Thyroid gland (tissue), 4 donors: Measurements from ENCODE around the gene FAM228B. TPM values are rescaled to one million over a fixed set of nuclear protein-coding genes. Genes with fewer than 3 reads are reported as not detected.

Experiments used
- DNase-seq, 2 donors: peaks; one replicate each; pipeline ENCODE4 v3.0.0-alpha.2; 2019
- H3K27ac ChIP-seq, 3 donors: fragments of 200-600 bp; sonication (generic); 1 replicate in 2 of 3; 2 replicates in 1 of 3; pipeline ENCODE4 v1.5.1; 2016 to 2019; ENCODE audit warnings: mild to moderate bottlenecking in 1 of 3, moderate library complexity in 1 of 3
- H3K27me3 ChIP-seq: fragments of 200-600 bp; sonication (generic); one replicate; pipeline ENCODE4 v1.5.1; 2019
- H3K36me3 ChIP-seq, 2 donors: fragments of 200-600 bp; sonication (generic); one replicate each; pipeline ENCODE4 v1.5.1; 2016 to 2019
- H3K4me1 ChIP-seq, 2 donors: fragments of 200-600 bp; sonication (generic); one replicate each; pipeline ENCODE4 v1.5.1; 2017 to 2019
- H3K4me3 ChIP-seq, 3 donors: fragments of 200-600 bp; sonication (generic); replicated peaks in 1 of 3; 1 replicate in 2 of 3; 2 replicates in 1 of 3; pipeline ENCODE4 v1.5.1; 2016; ENCODE audit warnings: mild to moderate bottlenecking in 1 of 3
- H3K9me3 ChIP-seq: fragments of 200-600 bp; sonication (generic); one replicate; pipeline ENCODE4 v1.5.1; 2017
- POLR2A ChIP-seq, 2 donors: fragments of 450-650 bp; IDR thresholded peaks; one replicate each; pipeline ENCODE4 v1.6.1; 2017; ENCODE audit warnings: antibody characterized with exemption in 2 of 2, mild to moderate bottlenecking in 2 of 2, moderate library complexity in 1 of 2
- WGBS, 2 donors: methylation state at CpG; one replicate each; pipeline ENCODE4 v1.1.5; 2017; 5-methylcytosine and 5-hydroxymethylcytosine counted together
- intact Hi-C: fragments of 100-400 bp; cut with DNase I; formaldehyde crosslinking; loops from one replicate; pipeline ENCODE4 v1.15.1; 2023
- total RNA-seq, 4 donors: library from RNA; depleted of rRNA; stranded (reverse); fragments of >200 nt; gene quantifications; one replicate each; pipeline ENCODE4 v1.2.3, GENCODE V29; 2016
- TF ChIP-seq, protein P1 (sequence below), 6 experiments: fragments of 200-600 bp in 3 of 6; fragments of 450-650 bp in 3 of 6; sonication (generic) in 3 of 6; IDR thresholded peaks; one replicate each; pipeline ENCODE4 v1.5.1; 2016 to 2019; ENCODE audit warnings: antibody characterized with exemption in 6 of 6, mild to moderate bottlenecking in 2 of 6, inconsistent platforms in 1 of 6, moderate library complexity in 1 of 6

FAM228B gene
- total RNA-seq, 4 donors from 2014 or later, result 19.4 to 44.5 (median 22.1) TPM

DNA sequence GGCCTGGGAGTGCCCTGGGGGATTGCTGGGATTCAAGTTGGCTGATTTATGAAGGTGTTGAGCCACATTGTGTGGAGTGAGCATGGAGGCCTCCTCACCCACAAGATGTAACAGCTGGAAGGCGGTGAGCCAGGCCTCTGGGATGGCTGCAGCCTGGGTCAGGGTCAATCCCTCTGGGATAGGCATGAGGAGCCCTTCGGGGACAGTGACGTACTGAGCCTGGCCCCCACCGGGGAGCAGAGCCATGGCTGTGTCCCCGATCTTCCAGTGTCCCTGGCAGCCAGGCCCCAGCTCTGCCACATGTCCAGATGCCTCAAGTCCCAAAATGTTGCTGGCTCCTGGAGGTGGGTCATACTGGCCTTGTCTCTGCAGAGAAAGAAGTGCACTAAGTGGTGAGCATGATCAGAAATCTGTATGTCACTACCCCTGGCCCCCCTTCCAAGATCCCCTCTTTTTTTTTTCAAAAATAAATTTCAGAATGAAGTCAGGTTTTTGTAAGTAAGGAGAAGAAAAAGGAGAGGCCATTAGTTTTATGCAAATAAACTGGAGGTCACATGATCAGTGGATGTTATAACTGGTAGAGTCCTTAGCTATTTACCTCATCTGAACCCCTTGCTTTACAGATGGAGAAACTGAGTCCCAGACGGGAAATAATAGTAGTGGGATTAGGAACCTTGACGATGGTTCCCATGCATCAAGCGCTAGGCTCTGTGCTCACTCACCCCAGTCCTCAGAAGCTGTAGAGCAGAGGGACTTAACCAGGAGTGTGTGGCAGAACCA is 40.3 kb upstream of the FAM228B start:
- intact Hi-C loops, result loop anchor here (10.0 kb wide), 1 partner anchor 258 kb away; no protein-coding TSS in a partner anchor
- Histone ChIP-seq H3K27ac (peak overlapping the region in 2 of 3 donors; percentile 91 to 94), H3K4me3 (no peak overlapping the region), H3K27me3 (no peaks in the 10 kb centered on the region), H3K4me1 (peaks cover 11 to 26% of the 10 kb centered on the region in 2 donors), H3K9me3 (no peaks in the 10 kb centered on the region), H3K36me3 (no peaks in the 10 kb centered on the region)
- WGBS, 2 donors, result 77 to 84% methylated on average over 6 to 8 of the region's 8 CpGs
- TF ChIP-seq, protein P1, sequence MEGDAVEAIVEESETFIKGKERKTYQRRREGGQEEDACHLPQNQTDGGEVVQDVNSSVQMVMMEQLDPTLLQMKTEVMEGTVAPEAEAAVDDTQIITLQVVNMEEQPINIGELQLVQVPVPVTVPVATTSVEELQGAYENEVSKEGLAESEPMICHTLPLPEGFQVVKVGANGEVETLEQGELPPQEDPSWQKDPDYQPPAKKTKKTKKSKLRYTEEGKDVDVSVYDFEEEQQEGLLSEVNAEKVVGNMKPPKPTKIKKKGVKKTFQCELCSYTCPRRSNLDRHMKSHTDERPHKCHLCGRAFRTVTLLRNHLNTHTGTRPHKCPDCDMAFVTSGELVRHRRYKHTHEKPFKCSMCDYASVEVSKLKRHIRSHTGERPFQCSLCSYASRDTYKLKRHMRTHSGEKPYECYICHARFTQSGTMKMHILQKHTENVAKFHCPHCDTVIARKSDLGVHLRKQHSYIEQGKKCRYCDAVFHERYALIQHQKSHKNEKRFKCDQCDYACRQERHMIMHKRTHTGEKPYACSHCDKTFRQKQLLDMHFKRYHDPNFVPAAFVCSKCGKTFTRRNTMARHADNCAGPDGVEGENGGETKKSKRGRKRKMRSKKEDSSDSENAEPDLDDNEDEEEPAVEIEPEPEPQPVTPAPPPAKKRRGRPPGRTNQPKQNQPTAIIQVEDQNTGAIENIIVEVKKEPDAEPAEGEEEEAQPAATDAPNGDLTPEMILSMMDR (IDR thresholded peaks at IDR 0.05), result no peak
- TF ChIP-seq POLR2A (IDR thresholded peaks at IDR 0.05), result no peak
- DNase-seq, result no peak

DNA sequence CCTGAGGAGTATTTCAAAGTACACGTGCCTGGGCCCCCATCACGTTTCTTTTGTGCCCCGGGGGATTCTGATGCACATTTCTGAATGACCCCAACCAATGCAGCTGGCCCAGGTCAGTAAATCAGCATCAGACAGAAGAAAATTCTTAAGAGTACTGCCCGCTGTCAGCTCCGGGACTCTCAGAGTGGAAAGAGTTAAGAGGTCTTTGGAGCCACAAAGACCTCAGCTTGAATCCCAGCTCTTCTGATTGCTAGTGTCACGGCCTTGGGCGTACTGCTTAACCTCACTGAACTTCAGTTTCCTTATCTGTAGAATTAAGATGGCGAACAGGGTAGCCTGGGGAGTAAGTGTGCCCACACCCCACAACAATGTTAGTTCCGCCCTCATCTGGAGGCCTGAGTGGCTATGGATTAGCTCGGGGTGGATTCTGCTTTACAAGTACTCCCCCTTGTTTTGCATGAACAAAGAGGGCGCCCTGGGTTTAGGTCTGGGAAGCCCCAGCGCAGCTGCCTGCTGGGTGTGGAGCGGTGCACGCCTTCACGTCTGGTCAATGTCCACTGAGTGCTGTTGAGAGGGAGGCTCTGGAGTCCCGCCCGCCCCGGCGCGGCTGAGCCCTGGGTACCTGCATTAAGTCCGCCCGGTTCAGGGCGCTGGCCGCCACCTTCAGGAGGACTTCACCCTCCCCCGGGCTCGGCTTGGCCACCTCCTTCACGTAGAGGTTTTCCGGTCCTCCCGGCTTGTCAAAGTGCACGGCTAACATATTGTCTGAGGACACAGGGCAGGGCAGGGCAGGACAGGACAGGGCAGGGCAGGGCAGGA is 39.5 kb upstream of the FAM228B start:
- H3K27ac ChIP-seq, result peak overlapping the region; percentile 91 to 96 (median 94)
- DNase-seq, result peak in 1 of 2 donors; percentile 92
- H3K4me1 ChIP-seq, result peaks cover 11 to 24% of the 10 kb centered on the region in 2 donors
- 26 to 28% methylated on average over 10 to 12 of the region's 30 CpGs for WGBS, 2 donors
- H3K4me3 ChIP-seq, result peak overlapping the region; percentile 3 to 53 (median 5)
- H3K27me3 ChIP-seq, result no peaks in the 10 kb centered on the region
- intact Hi-C loops, result loop anchor here (10.0 kb wide), 1 partner anchor 259 kb away; no protein-coding TSS in a partner anchor
- TF ChIP-seq POLR2A (IDR thresholded peaks at IDR 0.05), result peak in 1 of 2 donors; percentile 42
- TF ChIP-seq, protein P1 (IDR thresholded peaks at IDR 0.05), result no peak
- no peaks in the 10 kb centered on the region for H3K36me3 ChIP-seq
- H3K9me3 ChIP-seq, result no peaks in the 10 kb centered on the region

DNA sequence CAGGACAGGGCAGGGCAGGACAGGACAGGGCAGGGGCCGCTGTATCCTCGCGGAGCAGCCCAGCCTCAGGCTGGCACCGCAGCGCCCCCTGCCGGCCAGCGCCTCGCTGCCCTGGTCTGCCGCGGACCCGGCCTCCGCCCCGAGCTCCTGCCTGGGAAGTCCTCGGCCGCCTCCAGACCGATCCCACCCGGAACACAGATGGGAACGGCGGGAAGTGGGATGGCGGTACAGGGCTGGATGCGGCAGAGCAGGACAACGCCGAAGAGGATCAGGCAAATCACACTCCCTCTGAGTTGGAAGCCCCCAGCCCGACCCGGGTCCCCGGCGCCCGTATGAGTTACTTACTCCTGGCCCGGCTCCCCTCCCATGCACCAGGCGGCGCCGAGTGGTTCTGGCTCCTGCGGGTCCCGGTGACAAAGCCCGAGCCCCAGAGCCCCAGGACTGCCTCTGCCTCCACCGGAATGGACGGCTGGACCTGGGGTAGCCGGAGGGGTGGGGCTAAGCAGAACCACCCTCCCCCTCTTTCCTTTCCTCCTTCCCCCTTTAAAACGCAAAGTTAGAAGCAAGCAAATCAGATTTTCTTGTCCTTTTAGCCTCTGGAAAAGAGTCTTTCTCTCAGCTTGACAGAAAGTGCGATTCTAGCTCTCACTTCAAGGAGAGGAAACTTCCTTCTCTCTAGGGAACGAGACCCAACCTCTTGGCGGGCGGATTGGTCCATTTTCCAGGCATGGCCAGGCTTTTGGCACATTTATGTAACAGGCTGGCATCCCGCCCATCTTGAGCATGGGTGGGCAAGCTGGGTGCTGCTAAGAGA is 38.7 kb upstream of the FAM228B start, which contains the start of gene TP53I3:
Gene TP53I3, minus strand, starts transcription at position 449 of the 814 bp plus-strand sequence. CDS start 508 bp downstream, outside the sequence.
- peaks cover 11 to 24% of the 10 kb centered on the region in 2 donors for H3K4me1 ChIP-seq
- TF ChIP-seq, protein P1 (IDR thresholded peaks at IDR 0.05), result peak; percentile 72 to 99 (median 98)
- peak; percentile 5 to 85 for TF ChIP-seq POLR2A (IDR thresholded peaks at IDR 0.05)
- intact Hi-C loops, result loop anchor here (10.0 kb wide), 1 partner anchor 260 kb away; no protein-coding TSS in a partner anchor
- H3K27ac ChIP-seq, result peak within 1 kb of the TSS; percentile 91 to 96 (median 94)
- DNase-seq, result peak; percentile 91 to 92
- WGBS, 2 donors, result 0 to 2% methylated on average over 10 to 22 of the region's 44 CpGs
- no peaks in the 10 kb centered on the region for H3K9me3 ChIP-seq
- no peaks in the 10 kb centered on the region for H3K36me3 ChIP-seq
- H3K27me3 ChIP-seq, result no peaks in the 10 kb centered on the region
- H3K4me3 ChIP-seq, result peak within 1 kb of the TSS; percentile 17 to 61 (median 53)

DNA sequence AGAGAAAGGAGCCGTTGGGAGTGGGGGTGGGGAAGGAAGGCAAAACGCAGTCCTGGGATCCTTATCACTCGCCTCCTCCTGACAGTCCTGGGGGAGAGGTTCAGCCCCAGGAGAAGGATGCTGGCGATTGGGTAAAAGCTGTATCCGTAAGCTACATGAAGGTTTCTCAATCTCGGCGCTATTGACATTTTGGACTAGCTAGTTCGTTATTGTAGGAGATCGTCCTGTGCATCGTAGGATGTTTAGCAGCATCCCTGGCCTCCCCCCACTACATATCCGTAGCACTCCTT is 38.1 kb upstream of the FAM228B start:
- Histone ChIP-seq H3K4me3 (peak overlapping the region; percentile 17 to 61 (median 53)), H3K27me3 (no peaks in the 10 kb centered on the region), H3K36me3 (no peaks in the 10 kb centered on the region), H3K9me3 (no peaks in the 10 kb centered on the region), H3K27ac (peak overlapping the region; percentile 91 to 96 (median 94)), H3K4me1 (peaks cover 11 to 24% of the 10 kb centered on the region in 2 donors)
- intact Hi-C loops, result loop anchor here (10.0 kb wide), 1 partner anchor 260 kb away; no protein-coding TSS in a partner anchor
- WGBS, 2 donors, result 11 to 22% methylated on average over 11 of the region's 11 CpGs
- TF ChIP-seq, protein P1 (IDR thresholded peaks at IDR 0.05), result no peak
- TF ChIP-seq POLR2A (IDR thresholded peaks at IDR 0.05), result no peak
- DNase-seq, result no peak
